Anterior cingulate cortex (tissue), 58 donors: ENCODE measurements around the gene CLBA1.
A peak's percentile ranks its signal among the peaks of the same experiment; 100 is the strongest.

Experiments
- DNase-seq, 58 donors: peaks; one replicate each; lab custom pipeline; 2025; lab: John Stamatoyannopoulos, UW

Gene CLBA1

DNA sequence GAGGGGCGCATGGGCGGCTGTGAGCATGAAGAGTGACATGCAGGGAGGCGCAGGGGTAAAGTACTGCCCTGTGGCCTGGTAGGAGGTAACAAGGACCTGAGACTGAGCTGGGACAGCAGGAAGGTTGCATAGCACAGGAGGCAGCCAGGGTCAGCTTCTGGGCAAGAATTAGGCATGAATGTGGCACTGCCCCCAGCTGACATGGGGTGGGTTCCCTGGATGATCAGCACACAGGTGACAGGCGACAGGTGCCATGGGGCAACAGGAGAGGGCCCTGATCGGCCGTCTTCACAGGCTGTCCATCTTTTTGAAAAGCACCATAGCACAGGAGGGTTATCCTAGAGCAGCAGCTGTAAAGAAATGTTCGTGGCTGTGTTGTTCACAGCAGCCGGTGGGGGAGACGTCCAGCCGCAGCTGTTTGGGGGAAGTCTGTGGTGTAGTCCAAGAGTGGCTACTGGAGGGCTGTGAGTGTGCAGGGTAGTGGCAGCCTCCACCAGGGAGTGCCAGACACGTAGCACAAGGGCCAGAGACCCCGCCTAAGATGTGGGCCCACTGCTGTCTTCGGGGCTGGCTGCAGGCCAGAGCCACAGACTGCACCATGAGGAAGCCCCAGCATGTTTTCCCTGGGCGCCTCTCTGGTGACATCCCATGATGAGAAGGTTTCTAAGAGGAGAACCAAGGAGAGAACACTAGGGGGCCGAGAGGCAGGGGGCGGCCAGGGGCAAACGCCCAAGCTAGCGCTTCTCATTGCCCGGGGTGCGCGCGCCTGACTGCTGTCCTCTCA lies 8.4 kb downstream of the CLBA1 start:
- DNase-seq = no peak

- no peak for DNase-seq
Measured at GRCh38 chr14:104994978-104995377, 9.4 kb downstream of the CLBA1 start.

- no peak for DNase-seq
Measured at GRCh38 chr14:104996032-104996431, 10.4 kb downstream of the CLBA1 start.

GRCh38 chr14:104996483-104996882 lies 10.9 kb downstream of the CLBA1 start:
- no peak for DNase-seq

DNA sequence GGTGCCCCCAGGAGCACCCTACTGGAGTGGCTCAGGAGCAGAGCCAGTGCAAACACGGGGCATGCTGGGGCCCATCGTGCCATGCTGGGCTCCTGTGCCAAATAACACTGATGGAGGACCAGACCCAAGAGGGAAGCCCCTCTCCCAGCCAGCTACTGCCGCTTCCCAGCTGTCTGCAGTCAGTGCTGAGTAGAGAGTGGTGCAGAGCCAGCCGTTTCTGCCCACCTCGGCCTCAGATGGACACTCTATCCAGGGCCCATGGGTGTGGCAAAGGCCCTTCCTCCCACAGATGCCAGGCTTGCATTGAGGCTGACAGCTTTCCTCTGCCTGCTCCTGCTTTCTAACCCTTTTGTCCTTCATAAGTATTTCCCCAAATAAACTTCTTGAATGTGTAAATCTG lies 13.2 kb downstream of the CLBA1 start:
- no peak for DNase-seq

DNA sequence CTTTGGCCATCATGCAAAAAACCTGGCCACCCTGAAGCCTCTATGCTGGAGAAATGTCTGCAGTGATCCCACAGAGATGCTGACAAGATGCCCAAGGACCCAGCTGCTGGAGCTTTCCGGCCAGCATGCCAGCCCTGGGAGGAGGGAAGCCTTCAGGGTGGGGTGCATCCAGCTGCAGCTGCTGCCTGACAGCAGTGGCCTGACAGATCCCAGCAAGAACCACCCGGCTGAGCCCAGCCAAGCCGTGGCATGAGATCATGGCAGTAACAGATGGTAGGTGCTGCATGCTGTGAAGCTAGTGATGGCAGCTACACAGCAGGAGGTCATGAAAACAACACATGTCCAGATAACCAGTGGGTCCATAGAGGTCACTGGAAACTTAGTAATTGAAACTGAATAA lies 13.8 kb downstream of the CLBA1 start:
- DNase-seq = no peak

DNA sequence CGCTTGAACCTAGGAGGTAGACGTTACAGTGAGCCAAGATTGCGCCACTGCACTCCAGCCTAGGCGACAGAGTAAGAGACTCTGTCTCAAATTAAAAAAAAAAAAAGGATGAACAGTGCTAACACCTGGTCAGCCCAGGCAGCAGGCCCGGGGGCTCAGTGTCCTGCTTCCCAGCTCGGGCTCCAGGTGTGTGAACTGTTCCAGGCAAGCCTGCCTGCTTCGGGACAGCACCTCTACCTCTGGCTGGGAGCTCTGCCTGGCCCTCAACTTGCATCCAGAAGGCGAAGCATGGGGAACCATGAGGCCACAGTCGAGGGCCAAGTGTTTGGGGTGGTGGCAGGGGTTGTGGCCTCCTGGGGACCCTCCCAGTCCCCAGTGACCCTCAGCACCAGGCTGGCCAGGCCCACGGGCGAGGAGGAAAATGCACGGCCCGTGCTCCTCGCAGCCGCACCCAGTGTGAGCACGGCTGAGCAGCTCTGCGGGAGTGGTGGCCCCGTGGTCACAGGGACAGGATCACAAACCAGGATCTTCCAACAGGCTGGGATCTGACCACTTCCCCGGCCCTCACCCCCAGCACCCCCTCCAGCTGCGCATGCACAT lies 19.8 kb downstream of the CLBA1 start:
- DNase-seq = no peak

DNA sequence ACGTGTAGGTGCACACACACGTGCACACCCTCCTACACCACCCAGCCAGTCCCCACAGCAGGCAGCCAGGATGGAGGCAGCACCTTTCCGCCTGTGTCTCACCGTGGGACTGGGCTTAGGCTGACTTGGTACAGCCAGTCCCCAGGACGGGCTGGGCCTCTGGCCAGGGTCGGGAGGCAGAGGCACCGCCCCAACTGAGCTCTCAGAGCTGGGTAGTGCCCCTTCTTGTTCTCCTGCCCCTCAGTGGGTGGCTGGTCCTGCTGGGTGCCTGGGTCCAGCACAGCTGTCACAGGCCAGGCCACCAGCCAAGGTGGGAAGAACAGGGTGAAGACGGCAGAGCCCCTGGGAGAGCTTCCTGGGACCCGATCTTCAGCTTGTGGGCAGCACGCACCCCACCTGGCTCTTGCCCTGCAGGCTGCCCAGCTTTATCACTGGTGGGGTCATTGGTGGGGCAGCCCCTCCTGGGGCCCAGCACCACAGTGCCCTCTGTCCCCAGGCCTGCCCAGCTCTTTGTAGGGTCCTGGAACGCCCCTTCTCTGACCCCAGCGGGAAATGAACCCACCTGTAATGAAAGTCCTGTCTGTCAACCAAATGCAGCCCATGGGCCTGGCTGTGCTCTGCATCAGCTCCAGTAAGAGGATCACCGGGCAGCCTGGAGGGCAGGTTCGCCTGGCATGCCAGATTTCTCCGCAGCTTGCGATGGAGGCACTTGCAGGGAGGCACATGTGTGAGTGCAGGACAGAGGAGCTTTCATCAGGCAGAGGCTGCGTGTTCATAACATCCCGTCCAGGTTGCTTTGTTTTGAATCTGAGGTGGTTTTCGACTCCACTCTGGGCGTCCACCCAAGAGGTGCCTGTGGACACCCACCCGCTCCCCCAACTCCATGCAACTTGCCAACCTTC lies 20.6 kb downstream of the CLBA1 start:
- no peak for DNase-seq

GRCh38 chr14:105006831-105007592 lies 21.4 kb downstream of the CLBA1 start:
- no peak for DNase-seq

DNA sequence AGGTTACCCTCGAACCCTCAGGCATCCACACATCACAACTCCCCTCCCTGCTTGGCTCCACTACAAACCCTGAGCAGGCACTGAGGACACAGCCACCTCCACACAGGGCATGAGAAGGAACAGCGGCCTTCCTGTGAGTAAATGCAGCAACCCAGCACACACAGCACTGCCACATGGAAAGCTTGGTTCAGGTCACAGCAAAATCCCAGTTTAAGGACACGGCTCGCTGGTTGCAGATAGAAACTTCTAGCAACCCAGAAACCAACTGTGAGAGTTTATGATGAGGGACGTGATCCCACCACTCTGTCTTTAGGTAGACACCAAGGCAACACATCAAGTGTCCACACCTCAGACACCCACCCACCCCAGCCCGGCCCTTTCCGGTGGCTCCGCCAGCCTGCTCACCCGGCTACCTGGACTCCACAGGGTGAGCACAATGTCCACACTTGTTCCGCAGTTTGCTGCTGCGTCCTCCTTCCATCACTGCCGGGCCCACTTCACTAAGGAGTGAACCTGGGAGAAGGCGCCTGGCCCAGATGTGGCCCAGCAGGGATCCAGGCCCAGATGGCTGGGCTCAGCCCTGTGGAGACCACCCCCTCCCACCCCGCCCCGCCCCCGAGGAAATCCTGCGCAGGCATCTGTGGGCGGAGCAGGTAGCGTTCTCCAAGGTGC lies 22.1 kb downstream of the CLBA1 start:
- no peak for DNase-seq

- no peak for DNase-seq
Measured at GRCh38 chr14:105010106-105010505, 24.5 kb downstream of the CLBA1 start.

DNA sequence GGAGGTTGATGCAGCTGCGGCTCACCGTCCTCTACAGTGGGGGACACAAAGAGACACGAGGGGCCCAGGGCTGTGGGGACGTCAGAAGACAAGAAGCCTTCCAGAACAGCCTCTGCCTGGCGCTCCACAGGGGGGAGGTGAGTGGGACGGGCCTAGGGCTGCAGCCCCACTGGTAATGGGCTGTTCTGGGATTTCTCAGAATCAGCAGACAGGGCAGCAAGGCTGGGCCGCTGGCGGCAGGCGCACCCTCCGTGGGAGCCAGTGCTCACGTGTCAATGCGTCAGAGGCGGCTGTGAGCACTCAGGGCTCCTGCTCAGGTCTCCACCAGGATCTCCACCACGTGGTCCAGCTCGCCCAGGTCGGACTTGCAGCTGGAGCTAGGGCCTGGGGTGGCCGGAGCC lies 25.3 kb downstream of the CLBA1 start:
- DNase-seq = no peak

DNA sequence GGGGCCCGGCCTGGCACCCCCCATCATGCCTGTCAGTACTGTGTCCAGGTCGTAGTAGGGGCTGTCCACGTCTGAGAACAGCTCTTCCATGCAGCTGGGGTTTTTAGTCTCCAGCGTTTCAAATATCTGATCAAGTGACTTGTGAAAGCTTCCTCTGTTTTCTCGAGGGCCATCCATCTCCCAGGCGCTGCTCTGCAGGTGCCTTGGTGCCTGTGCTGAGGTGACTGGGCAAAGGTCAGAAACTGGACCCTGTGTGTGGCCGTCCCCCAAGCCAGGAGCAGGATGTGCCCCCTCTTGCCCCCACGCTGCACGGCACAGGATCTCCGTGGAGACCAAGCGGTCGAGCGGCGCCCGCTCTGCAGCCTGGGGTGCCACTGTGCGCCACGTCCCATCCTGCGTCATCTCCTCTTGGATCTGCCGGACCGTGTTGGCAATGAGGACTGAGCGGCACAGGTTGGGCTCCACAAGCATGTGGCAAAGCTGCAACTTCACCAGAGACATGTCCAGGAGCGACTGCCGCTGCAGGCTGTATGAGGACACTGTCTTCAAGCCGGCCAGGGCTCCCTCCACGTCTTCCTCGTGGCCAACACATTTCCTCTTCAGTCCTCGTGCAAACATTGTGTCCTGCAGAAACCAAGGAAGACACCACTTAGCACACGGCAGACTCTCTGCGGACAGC lies 25.9 kb downstream of the CLBA1 start:
- DNase-seq = no peak

GRCh38 chr14:105012171-105012985 lies 26.8 kb downstream of the CLBA1 start:
- peak in 2 of 58 donors; percentile 5 to 16 for DNase-seq

DNA sequence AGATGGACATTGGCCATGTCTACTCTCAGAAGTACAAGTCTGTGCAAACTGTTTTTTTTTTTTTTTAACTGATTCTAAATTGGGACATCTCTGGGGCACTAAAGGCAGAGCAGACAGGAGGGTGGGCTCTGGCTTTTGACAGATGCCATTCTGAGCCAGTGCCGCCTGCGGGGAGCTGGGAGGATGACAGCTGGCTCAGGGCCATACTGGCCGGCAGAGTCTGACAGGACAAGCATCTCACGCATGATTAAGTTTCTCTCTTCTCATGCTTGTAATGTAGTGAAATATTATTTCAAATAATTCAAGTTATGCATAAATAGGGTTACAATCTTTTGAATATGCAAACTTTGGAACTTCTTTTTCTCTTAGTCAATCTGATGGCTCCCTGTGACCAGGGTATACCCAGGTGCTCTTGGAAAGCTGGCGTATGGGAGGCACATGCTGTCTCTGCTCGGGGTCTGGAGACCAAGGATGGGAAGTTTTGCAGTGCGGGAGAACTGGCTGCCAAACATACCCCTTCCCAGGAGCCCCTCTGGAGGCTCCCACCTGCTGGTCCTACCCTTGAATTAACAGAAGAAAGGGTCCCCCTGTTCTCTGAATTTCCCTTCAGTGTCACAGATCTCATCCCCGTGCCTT lies 27.7 kb downstream of the CLBA1 start:
- peak in 6 of 58 donors; percentile 2 to 27 (median 14) for DNase-seq

GRCh38 chr14:105014032-105014431 lies 28.4 kb downstream of the CLBA1 start:
- no peak for DNase-seq

DNA sequence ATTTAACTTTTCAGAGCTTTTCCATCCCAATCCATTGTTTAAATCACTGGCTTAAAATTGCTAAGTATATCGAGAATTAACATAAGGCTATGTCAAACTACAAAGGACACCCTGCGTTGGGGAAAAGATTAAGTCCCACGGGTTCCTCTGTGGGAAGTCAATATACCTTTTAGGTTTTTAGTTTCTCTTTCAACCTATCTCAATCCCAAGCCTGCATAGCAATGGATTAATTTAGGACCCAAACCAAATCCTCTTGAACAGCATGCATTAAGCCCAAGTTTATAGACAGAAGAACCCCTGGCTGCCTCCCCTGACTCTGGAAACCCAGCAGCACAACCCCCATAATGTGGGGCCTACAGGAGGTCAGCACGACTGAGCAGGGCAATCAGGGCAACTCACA lies 29.0 kb downstream of the CLBA1 start:
- DNase-seq = no peak

- DNase-seq = no peak
Measured at GRCh38 chr14:105015242-105015641, 29.7 kb downstream of the CLBA1 start.
